SK-N-SH treated with all-trans-retinoic acid at 6 μM for 48 hours (cell line): Measurements from ENCODE around the gene SH3D19.

Experiments used
- ATAC-seq: fragments of 200-7000 bp; cut with Tn5 transposase; 3 replicates; pipeline ENCODE4 v1.9.1; 2020; ENCODE audit warnings: mild to moderate bottlenecking, moderate library complexity
- BACH2 ChIP-seq: fragments of 250-450 bp; sonication (Bioruptor Pico); IDR thresholded peaks from 2 replicates; pipeline ENCODE4 v1.9.0; 2021; ENCODE audit warnings: mild to moderate bottlenecking, borderline replicate concordance
- CREB5 ChIP-seq: fragments of 250-450 bp; sonication (Bioruptor Pico); IDR thresholded peaks from 2 replicates; pipeline ENCODE4 v1.5.1; 2020; ENCODE audit warnings: low read depth, mild to moderate bottlenecking, moderate library complexity
- CSDC2 ChIP-seq: fragments of 250-450 bp; sonication (Bioruptor Pico); IDR thresholded peaks from 2 replicates; pipeline ENCODE4 v1.5.0; 2020; ENCODE audit warnings: mild to moderate bottlenecking, moderate library complexity
- ESRRG ChIP-seq: fragments of 250-450 bp; sonication (Bioruptor Pico); IDR thresholded peaks from 2 replicates; pipeline ENCODE4 v1.6.1; 2021; ENCODE audit warnings: mild to moderate bottlenecking
- GLIS3 ChIP-seq: fragments of 250-450 bp; sonication (Bioruptor Pico); IDR thresholded peaks from 2 replicates; pipeline ENCODE4 v1.5.0; 2020; ENCODE audit warnings: mild to moderate bottlenecking, moderate library complexity
- OSR1 ChIP-seq: fragments of 250-450 bp; sonication (Bioruptor Pico); IDR thresholded peaks from 2 replicates; pipeline ENCODE4 v1.8.0; 2022; ENCODE audit warnings: moderate library complexity, mild to moderate bottlenecking, inconsistent platforms
- PATZ1 ChIP-seq: fragments of 250-450 bp; sonication (Bioruptor Pico); IDR thresholded peaks from 2 replicates; pipeline ENCODE4 v1.8.0; 2020; ENCODE audit warnings: mild to moderate bottlenecking, moderate library complexity, borderline replicate concordance
- PPARA ChIP-seq: fragments of 250-450 bp; sonication (Bioruptor Pico); IDR thresholded peaks from 2 replicates; pipeline ENCODE4 v1.5.0; 2020; ENCODE audit warnings: mild to moderate bottlenecking, borderline replicate concordance
- TCF4 ChIP-seq: fragments of 250-450 bp; sonication (Bioruptor Pico); IDR thresholded peaks from 2 replicates; pipeline ENCODE4 v1.8.0; 2021; ENCODE audit warnings: mild to moderate bottlenecking, moderate library complexity, borderline replicate concordance
- TOX ChIP-seq: fragments of 250-450 bp; sonication (Bioruptor Pico); IDR thresholded peaks from 2 replicates; pipeline ENCODE4 v1.8.0; 2021; ENCODE audit warnings: mild to moderate bottlenecking, moderate library complexity, borderline replicate concordance
- TSHZ2 ChIP-seq: fragments of 250-450 bp; sonication (Bioruptor Pico); IDR thresholded peaks from 2 replicates; pipeline ENCODE4 v1.5.0; 2020; ENCODE audit warnings: mild to moderate bottlenecking, moderate library complexity
- ZC3H10 ChIP-seq: fragments of 250-450 bp; sonication (Bioruptor Pico); IDR thresholded peaks from 2 replicates; pipeline ENCODE4 v1.5.1; 2021; ENCODE audit warnings: mild to moderate bottlenecking, moderate library complexity
- ZFP3 ChIP-seq: fragments of 250-450 bp; sonication (Bioruptor Pico); IDR thresholded peaks from 2 replicates; pipeline ENCODE4 v1.5.0; 2020; ENCODE audit warnings: mild to moderate bottlenecking, moderate library complexity
- ZFP30 ChIP-seq: fragments of 450-650 bp; formaldehyde crosslinking; IDR thresholded peaks from 2 replicates; pipeline ENCODE4 v1.5.0; 2022; ENCODE audit warnings: mild to moderate bottlenecking, moderate library complexity
- ZNF565 ChIP-seq: fragments of 450-650 bp; formaldehyde crosslinking; conservative IDR thresholded peaks from 2 replicates; pipeline ENCODE4 v1.5.0; 2020; ENCODE audit warnings: low read depth, mild to moderate bottlenecking, moderate library complexity
- TF ChIP-seq, protein P1 (sequence below): fragments of 250-450 bp; sonication (Bioruptor Pico); IDR thresholded peaks from 2 replicates; pipeline ENCODE4 v1.5.1; 2021; ENCODE audit warnings: mild to moderate bottlenecking, moderate library complexity

SH3D19 gene

GRCh38 chr4:151313306-151314009 is 11.9 kb downstream of the SH3D19 start:
- TF ChIP-seq ZC3H10: no peak
- TF ChIP-seq GLIS3 (CRISPR knock-in tag): no peak
- TF ChIP-seq CREB5 (CRISPR knock-in tag): no peak
- no peak for ATAC-seq

- no peak for ATAC-seq
Measured at GRCh38 chr4:151310124-151310728, 15.2 kb downstream of the SH3D19 start.

DNA sequence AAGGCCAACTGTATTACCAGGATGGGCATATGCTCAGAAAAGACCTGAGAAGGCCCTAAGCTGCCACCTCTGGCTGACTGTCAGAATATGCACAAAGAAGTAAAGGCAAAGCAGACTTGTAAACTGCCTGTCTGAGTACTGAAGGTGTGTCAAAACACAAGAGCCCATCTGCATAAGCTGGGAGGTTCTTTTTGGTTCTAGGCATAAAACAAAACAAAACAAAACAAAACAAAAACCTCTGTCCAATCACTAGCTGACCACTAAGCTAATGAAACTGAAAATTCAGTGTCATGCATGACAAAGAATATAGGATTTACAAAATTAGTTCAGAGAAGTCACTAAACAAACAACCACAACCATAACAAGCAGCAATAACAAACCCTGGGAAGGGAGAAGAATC is 20.6 kb downstream of the SH3D19 start:
- peak; percentile 81 for ATAC-seq
- no peak for TF ChIP-seq CREB5 (CRISPR knock-in tag)
- TF ChIP-seq ESRRG (CRISPR knock-in tag): no peak
- TF ChIP-seq TCF4 (CRISPR knock-in tag): no peak
- no peak for TF ChIP-seq ZNF565 (CRISPR knock-in tag)

More at GRCh38 chr4:151310124-151310728, 15.2 kb downstream of the SH3D19 start:
- TF ChIP-seq OSR1 (no peak), TSHZ2 (no peak), BACH2 (CRISPR knock-in tag) (no peak), ZFP3 (CRISPR knock-in tag) (no peak), ZFP30 (CRISPR knock-in tag) (no peak), GLIS3 (CRISPR knock-in tag) (no peak), ZNF565 (CRISPR knock-in tag) (no peak)

GRCh38 chr4:151304226-151304625 is 21.2 kb downstream of the SH3D19 start:
- TF ChIP-seq TCF4 (CRISPR knock-in tag) (no peak), PATZ1 (no peak), ZFP3 (CRISPR knock-in tag) (no peak), OSR1 (no peak)
- TF ChIP-seq, protein P1, sequence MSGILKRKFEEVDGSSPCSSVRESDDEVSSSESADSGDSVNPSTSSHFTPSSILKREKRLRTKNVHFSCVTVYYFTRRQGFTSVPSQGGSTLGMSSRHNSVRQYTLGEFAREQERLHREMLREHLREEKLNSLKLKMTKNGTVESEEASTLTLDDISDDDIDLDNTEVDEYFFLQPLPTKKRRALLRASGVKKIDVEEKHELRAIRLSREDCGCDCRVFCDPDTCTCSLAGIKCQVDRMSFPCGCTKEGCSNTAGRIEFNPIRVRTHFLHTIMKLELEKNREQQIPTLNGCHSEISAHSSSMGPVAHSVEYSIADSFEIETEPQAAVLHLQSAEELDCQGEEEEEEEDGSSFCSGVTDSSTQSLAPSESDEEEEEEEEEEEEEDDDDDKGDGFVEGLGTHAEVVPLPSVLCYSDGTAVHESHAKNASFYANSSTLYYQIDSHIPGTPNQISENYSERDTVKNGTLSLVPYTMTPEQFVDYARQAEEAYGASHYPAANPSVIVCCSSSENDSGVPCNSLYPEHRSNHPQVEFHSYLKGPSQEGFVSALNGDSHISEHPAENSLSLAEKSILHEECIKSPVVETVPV (CRISPR knock-in tag): no peak
- TF ChIP-seq, all 23 proteins: peak for 0
- peak; percentile 28; the same call in 2 of the 3 replicates for ATAC-seq

GRCh38 chr4:151302432-151302831 is 23.0 kb downstream of the SH3D19 start:
- ATAC-seq: peak; percentile 75
- TF ChIP-seq TOX (CRISPR knock-in tag) (no peak), TSHZ2 (no peak), TCF4 (CRISPR knock-in tag) (no peak), CSDC2 (no peak), PPARA (CRISPR knock-in tag) (no peak), BACH2 (CRISPR knock-in tag) (no peak), ZFP30 (CRISPR knock-in tag) (no peak)
- TF ChIP-seq, protein P1 (CRISPR knock-in tag): no peak
